Activated naive CD8-positive, alpha-beta T cell (primary cell): ENCODE results near the gene NSG1.

Experiments used
- H3K27ac Mint-ChIP-seq: one replicate; pipeline ENCODE4 v1.8.0; 2021; ENCODE audit warnings: mixed read lengths
- H3K27me3 Mint-ChIP-seq: one replicate; pipeline ENCODE4 v1.8.0; 2021; ENCODE audit warnings: mixed read lengths
- H3K36me3 Mint-ChIP-seq: one replicate; pipeline ENCODE4 v1.8.0; 2021; ENCODE audit warnings: mixed read lengths
- H3K4me1 Mint-ChIP-seq: one replicate; pipeline ENCODE4 v1.8.0; 2021; ENCODE audit warnings: low read depth, mixed read lengths
- H3K4me3 Mint-ChIP-seq: one replicate; pipeline ENCODE4 v1.8.0; 2021; ENCODE audit warnings: mild to moderate bottlenecking, mixed read lengths
- H3K9me3 Mint-ChIP-seq: one replicate; pipeline ENCODE4 v1.8.0; 2021; ENCODE audit warnings: low read depth, mixed read lengths

NSG1 gene

GRCh38 chr4:4401036-4401435 is 14.1 kb downstream of the NSG1 start:
- no peak overlapping the region for H3K4me3 Mint-ChIP-seq
- H3K36me3 Mint-ChIP-seq: peaks cover 11% of the 10 kb centered on the region
- no peaks in the 10 kb centered on the region for H3K4me1 Mint-ChIP-seq
- H3K27ac Mint-ChIP-seq: no peak overlapping the region
- H3K27me3 Mint-ChIP-seq: no peaks in the 10 kb centered on the region
- H3K9me3 Mint-ChIP-seq: no peaks in the 10 kb centered on the region

- no peak overlapping the region for H3K4me3 Mint-ChIP-seq
- H3K27ac Mint-ChIP-seq: no peak overlapping the region
- no peaks in the 10 kb centered on the region for H3K4me1 Mint-ChIP-seq
- no peaks in the 10 kb centered on the region for H3K9me3 Mint-ChIP-seq
- H3K36me3 Mint-ChIP-seq: peaks cover 9% of the 10 kb centered on the region
- no peaks in the 10 kb centered on the region for H3K27me3 Mint-ChIP-seq
Observed at GRCh38 chr4:4402966-4403365, 16.1 kb downstream of the NSG1 start.

GRCh38 chr4:4405358-4405962 is 18.6 kb downstream of the NSG1 start:
- Mint-ChIP-seq H3K9me3 (no peaks in the 10 kb centered on the region), H3K4me1 (no peaks in the 10 kb centered on the region), H3K27ac (no peak overlapping the region), H3K27me3 (no peaks in the 10 kb centered on the region), H3K4me3 (no peak overlapping the region), H3K36me3 (peaks cover 3% of the 10 kb centered on the region)

- no peak overlapping the region for H3K4me3 Mint-ChIP-seq
- no peaks in the 10 kb centered on the region for H3K27me3 Mint-ChIP-seq
Observed at GRCh38 chr4:4406455-4407298, 19.8 kb downstream of the NSG1 start.

GRCh38 chr4:4407299-4408131 is 20.6 kb downstream of the NSG1 start:
- Mint-ChIP-seq H3K9me3 (no peaks in the 10 kb centered on the region), H3K36me3 (peaks cover 3% of the 10 kb centered on the region), H3K4me3 (no peak overlapping the region), H3K27me3 (no peaks in the 10 kb centered on the region), H3K27ac (no peak overlapping the region), H3K4me1 (no peaks in the 10 kb centered on the region)

More at GRCh38 chr4:4406455-4407298, 19.8 kb downstream of the NSG1 start:
- Mint-ChIP-seq H3K4me1 (no peaks in the 10 kb centered on the region), H3K9me3 (no peaks in the 10 kb centered on the region), H3K36me3 (peaks cover 3% of the 10 kb centered on the region), H3K27ac (no peak overlapping the region)

- H3K27me3 Mint-ChIP-seq: no peaks in the 10 kb centered on the region
- no peak overlapping the region for H3K27ac Mint-ChIP-seq
- peaks cover 3% of the 10 kb centered on the region for H3K36me3 Mint-ChIP-seq
- no peaks in the 10 kb centered on the region for H3K9me3 Mint-ChIP-seq
- H3K4me3 Mint-ChIP-seq: no peak overlapping the region
- H3K4me1 Mint-ChIP-seq: no peaks in the 10 kb centered on the region
Observed at GRCh38 chr4:4408132-4408523, 21.2 kb downstream of the NSG1 start.

GRCh38 chr4:4408576-4409335 is 21.9 kb downstream of the NSG1 start:
- H3K27me3 Mint-ChIP-seq: no peaks in the 10 kb centered on the region
- no peaks in the 10 kb centered on the region for H3K4me1 Mint-ChIP-seq
- H3K27ac Mint-ChIP-seq: no peak overlapping the region
- H3K9me3 Mint-ChIP-seq: no peaks in the 10 kb centered on the region
- H3K4me3 Mint-ChIP-seq: no peak overlapping the region
- no peaks in the 10 kb centered on the region for H3K36me3 Mint-ChIP-seq

- Mint-ChIP-seq H3K4me1 (no peaks in the 10 kb centered on the region), H3K36me3 (peaks cover 1% of the 10 kb centered on the region), H3K9me3 (no peaks in the 10 kb centered on the region), H3K27ac (no peak overlapping the region), H3K27me3 (no peaks in the 10 kb centered on the region), H3K4me3 (no peak overlapping the region)
Observed at GRCh38 chr4:4409416-4410115, 22.7 kb downstream of the NSG1 start.

- H3K27ac Mint-ChIP-seq: no peak overlapping the region
Observed at GRCh38 chr4:4410271-4410670, 23.4 kb downstream of the NSG1 start.

GRCh38 chr4:4411906-4412305 is 25.0 kb downstream of the NSG1 start:
- Mint-ChIP-seq H3K27ac (no peak overlapping the region), H3K4me3 (no peak overlapping the region), H3K27me3 (no peaks in the 10 kb centered on the region), H3K9me3 (no peaks in the 10 kb centered on the region), H3K4me1 (peaks cover 3% of the 10 kb centered on the region), H3K36me3 (peaks cover 8% of the 10 kb centered on the region)

More at GRCh38 chr4:4410271-4410670, 23.4 kb downstream of the NSG1 start:
- no peaks in the 10 kb centered on the region for H3K9me3 Mint-ChIP-seq
- H3K27me3 Mint-ChIP-seq: no peaks in the 10 kb centered on the region
- H3K36me3 Mint-ChIP-seq: peaks cover 3% of the 10 kb centered on the region
- no peaks in the 10 kb centered on the region for H3K4me1 Mint-ChIP-seq
- H3K4me3 Mint-ChIP-seq: no peak overlapping the region

- Mint-ChIP-seq H3K4me1 (peaks cover 12% of the 10 kb centered on the region), H3K9me3 (no peaks in the 10 kb centered on the region), H3K27ac (no peak overlapping the region), H3K27me3 (no peaks in the 10 kb centered on the region), H3K4me3 (no peak overlapping the region), H3K36me3 (peaks cover 8% of the 10 kb centered on the region)
Observed at GRCh38 chr4:4412641-4413372, 25.9 kb downstream of the NSG1 start.

- Mint-ChIP-seq H3K9me3 (no peaks in the 10 kb centered on the region), H3K27ac (no peak overlapping the region), H3K4me1 (peaks cover 18% of the 10 kb centered on the region), H3K27me3 (no peaks in the 10 kb centered on the region), H3K4me3 (no peak overlapping the region), H3K36me3 (peaks cover 8% of the 10 kb centered on the region)
Observed at GRCh38 chr4:4413373-4413725, 26.4 kb downstream of the NSG1 start.

- Mint-ChIP-seq H3K4me3 (no peak overlapping the region), H3K27ac (no peak overlapping the region), H3K9me3 (no peaks in the 10 kb centered on the region), H3K36me3 (peaks cover 12% of the 10 kb centered on the region), H3K4me1 (peaks cover 22% of the 10 kb centered on the region), H3K27me3 (no peaks in the 10 kb centered on the region)
Observed at GRCh38 chr4:4413806-4414205, 26.9 kb downstream of the NSG1 start.
